Panc1 (cell line): ENCODE data around the gene PYGO1. TPM values are rescaled to one million over a fixed set of nuclear protein-coding genes. Genes with fewer than 3 reads are reported as not detected.

Experiments used
- ATAC-seq: fragments of 200-7000 bp; cut with Tn5 transposase; 2 replicates; pipeline ENCODE4 v1.9.1; 2020; ENCODE audit warnings: mild to moderate bottlenecking, moderate library complexity
- BruUV-seq: library from RNA; stranded (reverse); fragments of 400-500 nt; replicated peaks from 2 replicates; lab custom pipeline; 2021; lab: Mats Ljungman, UMichigan
- CTCF ChIA-PET: fragments of 300-600 bp; sonication (Branson Sonifier 250); formaldehyde crosslinking; loops from one replicate; lab custom pipeline; 2022; ENCODE audit warnings: antibody characterized with exemption; lab: Charles Lee
- POLR2A ChIA-PET: fragments of 300-600 bp; sonication (Branson Sonifier 250); formaldehyde crosslinking; loops from one replicate; lab custom pipeline; 2022; ENCODE audit warnings: antibody characterized with exemption; lab: Charles Lee
- DNase-seq: peaks from one replicate; pipeline ENCODE4 v3.0.0-alpha.2; 2010; ENCODE audit warnings: low read depth, low spot score
- H3K27ac ChIP-seq: 2 replicates; pipeline ENCODE4 v1.5.1; 2011; ENCODE audit warnings: mild to moderate bottlenecking, low read length, inconsistent platforms
- H3K27me3 ChIP-seq: fragments of 200-500 bp; sonication (Bioruptor generic); 2 replicates; pipeline ENCODE4 v1.6.0; 2014; ENCODE audit warnings: low read length, inconsistent platforms; ENCODE audit not compliant: control insufficient read depth, insufficient read depth
- H3K36me3 ChIP-seq: fragments of 200-500 bp; sonication (Bioruptor generic); 2 replicates; pipeline ENCODE4 v1.5.1; 2014; ENCODE audit warnings: inconsistent platforms, mild to moderate bottlenecking, low read length, moderate library complexity; ENCODE audit not compliant: control insufficient read depth, insufficient read depth
- H3K4me1 ChIP-seq: 2 replicates; pipeline ENCODE4 v1.5.1; 2011; ENCODE audit warnings: inconsistent platforms, mild to moderate bottlenecking, low read length, moderate library complexity; ENCODE audit not compliant: control insufficient read depth, insufficient read depth
- H3K4me3 ChIP-seq, 2 experiments: 2 replicates each; pipeline ENCODE4 v1.5.1; 2011 to 2012; ENCODE audit warnings: low read depth in 2 of 2, low read length in 2 of 2, mild to moderate bottlenecking in 2 of 2, inconsistent platforms in 1 of 2, moderate library complexity in 1 of 2
- H3K9me3 ChIP-seq: fragments of 200-500 bp; sonication (Bioruptor generic); 2 replicates; pipeline ENCODE4 v1.5.1; 2014; ENCODE audit warnings: low read depth, mild to moderate bottlenecking, inconsistent platforms, low read length, moderate library complexity; ENCODE audit not compliant: control insufficient read depth, insufficient read depth
- CTCF ChIP-seq: fragments of 450-650 bp; IDR thresholded peaks from 2 replicates; pipeline ENCODE4 v1.5.1; 2017; ENCODE audit warnings: mild to moderate bottlenecking
- POLR2AphosphoS5 ChIP-seq: IDR thresholded peaks from 2 replicates; pipeline ENCODE4 v1.6.1; 2012; ENCODE audit warnings: mild to moderate bottlenecking, low read depth, low read length, moderate library complexity
- SIN3A ChIP-seq: IDR thresholded peaks from 2 replicates; pipeline ENCODE4 v1.6.1; 2012; ENCODE audit warnings: low read depth, mild to moderate bottlenecking, low read length, moderate library complexity, borderline replicate concordance; ENCODE audit not compliant: insufficient read depth
- TCF7L2 ChIP-seq: IDR thresholded peaks from 2 replicates; pipeline ENCODE4 v1.6.1; 2011; ENCODE audit warnings: mild to moderate bottlenecking, low read depth, low read length, inconsistent platforms
- in situ Hi-C: cut with HindIII; loops from 2 replicates; pipeline ENCODE4 v1.10.0; 2016; ENCODE audit warnings: low sequenced_read_pairs, low pct_unique_long_range_greater_than_20kb
- intact Hi-C: fragments of 100-400 bp; cut with micrococcal nuclease; formaldehyde crosslinking; loops from one replicate; pipeline ENCODE4 v1.10.0; 2022; ENCODE audit not compliant: unreplicated experiment
- total RNA-seq: library from RNA; stranded (reverse); gene quantifications from one replicate; pipeline ENCODE4 v1.2.1, GENCODE V29; 2021; ENCODE audit not compliant: unreplicated experiment
- TF ChIP-seq, protein P1 (sequence below), 2 experiments: IDR thresholded peaks; 2 replicates each; pipeline ENCODE4 v1.6.1; 2011 to 2012; ENCODE audit warnings: low read depth in 2 of 2, control low read depth in 1 of 2, low read length in 1 of 2, mild to moderate bottlenecking in 1 of 2, moderate library complexity in 1 of 2; ENCODE audit not compliant: insufficient read depth in 1 of 2

Gene PYGO1
- total RNA-seq, 1 experiment from 2014 or later, result 2.4 TPM

- Histone ChIP-seq H3K27ac (no peak overlapping the region), H3K9me3 (no peaks in the 10 kb centered on the region)
- ATAC-seq, result no peak
Measured at GRCh38 chr15:55552926-55553325, 35.2 kb downstream of the PYGO1 start.

GRCh38 chr15:55552451-55552850, 35.7 kb downstream of the PYGO1 start:
- intact Hi-C loops, result no loop called here
- Histone ChIP-seq H3K36me3 (no peaks in the 10 kb centered on the region), H3K27ac (no peak overlapping the region), H3K27me3 (no peaks in the 10 kb centered on the region), H3K4me3 (no peak overlapping the region), H3K9me3 (no peaks in the 10 kb centered on the region), H3K4me1 (no peaks in the 10 kb centered on the region)
- ATAC-seq (no peak), DNase-seq (no peak)
- no peak for TF ChIP-seq SIN3A
- TF ChIP-seq, protein P1, sequence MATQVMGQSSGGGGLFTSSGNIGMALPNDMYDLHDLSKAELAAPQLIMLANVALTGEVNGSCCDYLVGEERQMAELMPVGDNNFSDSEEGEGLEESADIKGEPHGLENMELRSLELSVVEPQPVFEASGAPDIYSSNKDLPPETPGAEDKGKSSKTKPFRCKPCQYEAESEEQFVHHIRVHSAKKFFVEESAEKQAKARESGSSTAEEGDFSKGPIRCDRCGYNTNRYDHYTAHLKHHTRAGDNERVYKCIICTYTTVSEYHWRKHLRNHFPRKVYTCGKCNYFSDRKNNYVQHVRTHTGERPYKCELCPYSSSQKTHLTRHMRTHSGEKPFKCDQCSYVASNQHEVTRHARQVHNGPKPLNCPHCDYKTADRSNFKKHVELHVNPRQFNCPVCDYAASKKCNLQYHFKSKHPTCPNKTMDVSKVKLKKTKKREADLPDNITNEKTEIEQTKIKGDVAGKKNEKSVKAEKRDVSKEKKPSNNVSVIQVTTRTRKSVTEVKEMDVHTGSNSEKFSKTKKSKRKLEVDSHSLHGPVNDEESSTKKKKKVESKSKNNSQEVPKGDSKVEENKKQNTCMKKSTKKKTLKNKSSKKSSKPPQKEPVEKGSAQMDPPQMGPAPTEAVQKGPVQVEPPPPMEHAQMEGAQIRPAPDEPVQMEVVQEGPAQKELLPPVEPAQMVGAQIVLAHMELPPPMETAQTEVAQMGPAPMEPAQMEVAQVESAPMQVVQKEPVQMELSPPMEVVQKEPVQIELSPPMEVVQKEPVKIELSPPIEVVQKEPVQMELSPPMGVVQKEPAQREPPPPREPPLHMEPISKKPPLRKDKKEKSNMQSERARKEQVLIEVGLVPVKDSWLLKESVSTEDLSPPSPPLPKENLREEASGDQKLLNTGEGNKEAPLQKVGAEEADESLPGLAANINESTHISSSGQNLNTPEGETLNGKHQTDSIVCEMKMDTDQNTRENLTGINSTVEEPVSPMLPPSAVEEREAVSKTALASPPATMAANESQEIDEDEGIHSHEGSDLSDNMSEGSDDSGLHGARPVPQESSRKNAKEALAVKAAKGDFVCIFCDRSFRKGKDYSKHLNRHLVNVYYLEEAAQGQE (IDR thresholded peaks at IDR 0.05; ENCODE audit: insufficient read depth in 1 of 2, low read depth in 2 of 2, low read length in 1 of 2), result no peak
- TF ChIP-seq POLR2AphosphoS5, result no peak
- TF ChIP-seq TCF7L2, result no peak
- TF ChIP-seq CTCF, result no peak
- in situ Hi-C loops, result no loop called here
- BruUV-seq, result no TSS peak
- CTCF ChIA-PET, result no interaction called here
- POLR2A ChIA-PET, result no interaction called here

More at GRCh38 chr15:55552926-55553325, 35.2 kb downstream of the PYGO1 start:
- intact Hi-C loops (no loop called here), in situ Hi-C loops (no loop called here)
- ChIA-PET CTCF (no interaction called here), POLR2A (no interaction called here)
- DNase-seq, result no peak
- no peaks in the 10 kb centered on the region for H3K36me3 ChIP-seq
- BruUV-seq, result no TSS peak
- no peaks in the 10 kb centered on the region for H3K27me3 ChIP-seq
- TF ChIP-seq POLR2AphosphoS5 (no peak), SIN3A (no peak), CTCF (no peak), TCF7L2 (no peak)
- TF ChIP-seq, protein P1 (IDR thresholded peaks at IDR 0.05; ENCODE audit: insufficient read depth in 1 of 2, low read depth in 2 of 2, low read length in 1 of 2), result no peak
- no peak overlapping the region for H3K4me3 ChIP-seq
- no peaks in the 10 kb centered on the region for H3K4me1 ChIP-seq
